A204.1 (cell line): ENCODE measurements around the gene COPS7A.

Experiments
- FAIRE-seq: peaks from 2 replicates; lab custom pipeline; 2012; peaks lifted over from hg19 to GRCh38; lab: Jason Lieb, UNC

COPS7A gene

GRCh38 chr12:6723607-6724408 lies at the start of gene COPS7A:
TSS of gene COPS7A (plus strand) at chr12:6724046. CDS start at chr12:6724657, 611 bp downstream.
- peak; percentile 99 for FAIRE-seq

GRCh38 chr12:6676962-6677361 lies 46.9 kb upstream of the COPS7A start:
- FAIRE-seq, result no peak

- FAIRE-seq, result no peak
These were observed 39.2 kb upstream of the COPS7A start for GRCh38 chr12:6684609-6685008.

GRCh38 chr12:6685814-6686213 lies 38.0 kb upstream of the COPS7A start:
- no peak for FAIRE-seq

- no peak for FAIRE-seq
These were observed 35.3 kb upstream of the COPS7A start for GRCh38 chr12:6688543-6688998.

GRCh38 chr12:6688999-6689882 lies 34.6 kb upstream of the COPS7A start, which contains the start of gene ZNF384:
TSS of gene ZNF384 (minus strand) at chr12:6689375. CDS start at chr12:6679520, 9,855 bp downstream.
- peak; percentile 98 for FAIRE-seq

- no peak for FAIRE-seq
These were observed 32.4 kb upstream of the COPS7A start for GRCh38 chr12:6691473-6691872.

GRCh38 chr12:6692888-6693287 lies 31.0 kb upstream of the COPS7A start:
- FAIRE-seq, result no peak

GRCh38 chr12:6693832-6694355 lies 30.0 kb upstream of the COPS7A start:
- no peak for FAIRE-seq

GRCh38 chr12:6694701-6695100 lies 29.1 kb upstream of the COPS7A start:
- FAIRE-seq, result no peak

- no peak for FAIRE-seq
These were observed 28.4 kb upstream of the COPS7A start for GRCh38 chr12:6695313-6696045.

- FAIRE-seq, result no peak
These were observed 26.9 kb upstream of the COPS7A start for GRCh38 chr12:6696690-6697583.

- FAIRE-seq, result peak; percentile 37
These were observed 26.1 kb upstream of the COPS7A start for GRCh38 chr12:6697584-6698351.

- no peak for FAIRE-seq
These were observed 25.3 kb upstream of the COPS7A start for GRCh38 chr12:6698352-6699046.

GRCh38 chr12:6699259-6699988 lies 24.4 kb upstream of the COPS7A start:
- no peak for FAIRE-seq

GRCh38 chr12:6699989-6700645 lies 23.7 kb upstream of the COPS7A start:
- no peak for FAIRE-seq

GRCh38 chr12:6700646-6701051 lies 23.2 kb upstream of the COPS7A start, which contains the start of gene PIANP:
TSS of gene PIANP (minus strand) at chr12:6700815. CDS start at chr12:6698061, 2,754 bp downstream.
- no peak for FAIRE-seq

GRCh38 chr12:6701078-6701768 lies 22.6 kb upstream of the COPS7A start:
- no peak for FAIRE-seq
